ENCODE results near the gene WDR1. TPM values are rescaled to one million over a fixed set of nuclear protein-coding genes. Genes with fewer than 3 reads are reported as not detected.

Gene WDR1
- total and polyA plus RNA-seq, 2 of the 13 experiments (the other 11 are each of a cell fraction or from before 2014, with no cell fraction given), result 106 to 198 TPM

- TF ChIP-seq NFAT5 (CRISPR knock-in tag; IDR thresholded peaks at IDR 0.05) (no peak), ZNF570 (CRISPR knock-in tag; IDR thresholded peaks at IDR 0.05; ENCODE audit: borderline replicate concordance) (no peak), CTCF (CRISPR knock-in tag; IDR thresholded peaks at IDR 0.05) (peak; percentile 41)
Measured at GRCh38 chr4:10089346-10089745, 27.3 kb downstream of the WDR1 start (continued).

- H3K4me2 ChIP-seq (ENCODE audit: low read depth, low read length), result no peak overlapping the region
- no peaks in the 10 kb centered on the region for H3K27me3 ChIP-seq (ENCODE audit: control insufficient read depth in 1 of 2, insufficient read depth in 2 of 2, low read length in 2 of 2)
- no peak overlapping the region for H3K9ac ChIP-seq (ENCODE audit: insufficient read depth, low read depth, low read length)
- H3K27ac ChIP-seq (ENCODE audit: extremely low read length, insufficient read depth, low read length), result no peak overlapping the region
- ChIA-PET POLR2A (interaction anchor here (0.9 kb wide), 1 partner anchor 30 kb away, joined by 3 read pairs; no protein-coding TSS in a partner anchor), CTCF (ENCODE audit: low intra/inter-chr PET ratio, low total read pairs) (no interaction called here)
- no peaks in the 10 kb centered on the region for H3K9me3 ChIP-seq (ENCODE audit: low read length)
- DNase-seq (ENCODE audit: low spot score) (no peak), FAIRE-seq (no peak), ATAC-seq (no peak)
- H3K36me3 ChIP-seq (replicated peaks in 1 of 2; ENCODE audit: control insufficient read depth in 1 of 2, insufficient read depth in 2 of 2, low read length in 2 of 2), result peaks cover 73 to 97% of the 10 kb centered on the region in 2 experiments
- intact Hi-C loops (cut with micrococcal nuclease; ENCODE audit: unreplicated experiment), result no loop called here
- peaks cover 22% of the 10 kb centered on the region; the same call in 1 of the 2 replicates for H3K4me1 ChIP-seq (ENCODE audit: insufficient read depth, low read length)
- H3K4me3 ChIP-seq (replicated peaks in 1 of 3; ENCODE audit: insufficient read depth in 1 of 3, low read depth in 2 of 3, low read length in 3 of 3), result no peak overlapping the region
- no peak overlapping the region for H2AFZ ChIP-seq (ENCODE audit: low read length)
- WGBS (ENCODE audit: low lambda C conversion rate), result 96% methylated on average over 25 of the region's 28 CpGs
- H4K20me1 ChIP-seq (ENCODE audit: insufficient read depth, low read length), result peaks cover 11% of the 10 kb centered on the region
- H3K79me2 ChIP-seq (ENCODE audit: insufficient read depth, low read length), result peaks cover 5% of the 10 kb centered on the region
- no peak for TF ChIP-seq RFX1 (IDR thresholded peaks at IDR 0.05)
- TF ChIP-seq E2F5 (CRISPR knock-in tag; conservative IDR thresholded peaks at IDR 0.05), result no peak
- TF ChIP-seq PHF20 (CRISPR knock-in tag; IDR thresholded peaks at IDR 0.05), result no peak
- TF ChIP-seq RBAK (CRISPR knock-in tag; IDR thresholded peaks at IDR 0.05), result no peak
- no peak for TF ChIP-seq HMG20A (CRISPR knock-in tag; IDR thresholded peaks at IDR 0.05; ENCODE audit: borderline replicate concordance)
- no peak for TF ChIP-seq ZNF784 (CRISPR knock-in tag; IDR thresholded peaks at IDR 0.05; ENCODE audit: borderline replicate concordance)
- BruUV-seq (replicated peaks), result no TSS peak
- in situ Hi-C loops (cut with HindIII; ENCODE audit: extremely low pct_ligation_motif_present, low pct_unique_long_range_greater_than_20kb), result no loop called here
Measured at GRCh38 chr4:10088135-10089010, 28.2 kb downstream of the WDR1 start.
